OCI-LY7 (cell line): ENCODE measurements around the gene ANKRD16.

ENCODE experiments used
- CTCF ChIP-seq: fragments of 200-600 bp; sonication (generic); conservative IDR thresholded peaks from 2 replicates; pipeline ENCODE4 v1.5.1; 2014; ENCODE audit warnings: mild to moderate bottlenecking, antibody characterized with exemption, low read length, moderate library complexity, mixed read lengths
- EZH2phosphoT487 ChIP-seq: fragments of 200-600 bp; sonication (generic); IDR thresholded peaks from 2 replicates; pipeline ENCODE4 v1.6.1; 2018; ENCODE audit warnings: low read depth, borderline replicate concordance, mild to moderate bottlenecking, mixed run types, antibody characterized with exemption, low read length, moderate library complexity, mixed read lengths

DNA sequence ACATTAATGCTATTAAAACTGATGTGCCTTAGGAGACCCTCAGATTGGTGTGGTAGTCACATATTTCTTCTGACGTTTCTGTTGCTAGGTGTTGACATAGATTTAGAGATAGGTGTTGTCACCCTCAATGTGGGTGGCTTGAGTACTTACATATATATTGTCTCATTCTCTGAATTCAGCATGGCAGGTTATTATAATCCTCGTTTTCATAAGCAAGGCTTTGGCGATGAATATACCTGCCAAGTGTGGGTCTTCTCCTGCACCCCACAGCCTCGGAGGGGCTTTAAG, 7.3 kb upstream of the ANKRD16 start:
- TF ChIP-seq CTCF (no peak), EZH2phosphoT487 (no peak)
